Subcutaneous adipose tissue (tissue), 4 donors: ENCODE data around the gene ACTL8. TPM values are rescaled to one million over a fixed set of nuclear protein-coding genes. Genes with fewer than 3 reads are reported as not detected.

Experiments used
- total RNA-seq, 4 donors: library from RNA; depleted of rRNA; stranded (reverse); fragments of >200 nt; gene quantifications; one replicate each; pipeline ENCODE4 v1.1.0, GENCODE V29; 2016
- TF ChIP-seq, protein P1 (sequence below): fragments of 450-650 bp; IDR thresholded peaks from one replicate; pipeline ENCODE4 v1.5.1; 2016; ENCODE audit warnings: low read depth, mild to moderate bottlenecking, control low read depth, antibody characterized with exemption, moderate library complexity

The ACTL8 gene
- total RNA-seq, 4 donors from 2014 or later, result not detected

DNA sequence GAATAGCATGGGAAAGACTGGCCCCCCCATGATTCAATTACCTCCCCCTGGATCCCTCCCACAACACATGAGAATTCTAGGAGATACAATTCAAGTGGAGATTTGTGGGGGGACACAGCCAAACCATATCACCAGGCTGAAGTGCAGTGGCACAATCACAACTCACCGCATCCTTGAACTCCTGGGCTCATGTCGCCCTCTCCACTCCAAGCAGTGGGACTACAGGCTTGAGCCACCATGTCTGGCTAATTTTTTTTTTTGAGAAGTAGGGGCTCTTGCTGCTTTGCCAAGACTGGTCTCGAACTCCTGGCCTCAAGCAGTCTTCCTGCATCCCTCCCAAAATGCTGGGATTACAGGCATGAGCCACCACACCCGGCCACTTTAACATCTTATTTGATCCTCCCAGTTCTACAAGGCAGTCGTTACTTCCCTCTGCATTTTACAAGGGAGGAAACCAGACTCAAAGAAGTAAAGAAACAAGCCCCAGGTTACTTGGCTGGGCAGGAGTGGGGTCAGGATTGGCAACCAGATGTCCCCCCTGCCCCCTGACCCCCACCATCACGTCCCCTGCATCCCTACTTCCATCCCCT is 26.9 kb upstream of the ACTL8 start:
- TF ChIP-seq, protein P1, sequence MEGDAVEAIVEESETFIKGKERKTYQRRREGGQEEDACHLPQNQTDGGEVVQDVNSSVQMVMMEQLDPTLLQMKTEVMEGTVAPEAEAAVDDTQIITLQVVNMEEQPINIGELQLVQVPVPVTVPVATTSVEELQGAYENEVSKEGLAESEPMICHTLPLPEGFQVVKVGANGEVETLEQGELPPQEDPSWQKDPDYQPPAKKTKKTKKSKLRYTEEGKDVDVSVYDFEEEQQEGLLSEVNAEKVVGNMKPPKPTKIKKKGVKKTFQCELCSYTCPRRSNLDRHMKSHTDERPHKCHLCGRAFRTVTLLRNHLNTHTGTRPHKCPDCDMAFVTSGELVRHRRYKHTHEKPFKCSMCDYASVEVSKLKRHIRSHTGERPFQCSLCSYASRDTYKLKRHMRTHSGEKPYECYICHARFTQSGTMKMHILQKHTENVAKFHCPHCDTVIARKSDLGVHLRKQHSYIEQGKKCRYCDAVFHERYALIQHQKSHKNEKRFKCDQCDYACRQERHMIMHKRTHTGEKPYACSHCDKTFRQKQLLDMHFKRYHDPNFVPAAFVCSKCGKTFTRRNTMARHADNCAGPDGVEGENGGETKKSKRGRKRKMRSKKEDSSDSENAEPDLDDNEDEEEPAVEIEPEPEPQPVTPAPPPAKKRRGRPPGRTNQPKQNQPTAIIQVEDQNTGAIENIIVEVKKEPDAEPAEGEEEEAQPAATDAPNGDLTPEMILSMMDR, result no peak

DNA sequence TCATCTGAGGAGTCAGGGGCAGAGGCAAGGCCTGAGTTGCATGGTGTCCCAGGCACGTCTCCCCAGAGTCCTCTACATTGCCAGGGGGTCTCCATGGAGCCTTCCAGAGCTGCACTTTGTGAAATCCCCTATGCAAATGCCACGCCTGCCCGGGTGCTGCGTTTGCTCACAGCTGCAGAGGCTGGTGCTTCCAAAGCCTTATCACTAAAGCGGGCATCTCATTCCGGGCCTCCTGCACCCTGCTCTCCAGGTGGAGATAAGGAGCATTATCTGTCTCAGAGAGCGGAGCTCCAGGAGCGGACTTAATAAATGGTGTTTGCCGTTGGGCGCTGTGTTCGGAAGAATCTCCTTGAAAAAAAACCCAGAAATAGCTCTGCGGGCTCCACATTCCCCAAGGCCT is 25.9 kb upstream of the ACTL8 start:
- TF ChIP-seq, protein P1, result no peak

DNA sequence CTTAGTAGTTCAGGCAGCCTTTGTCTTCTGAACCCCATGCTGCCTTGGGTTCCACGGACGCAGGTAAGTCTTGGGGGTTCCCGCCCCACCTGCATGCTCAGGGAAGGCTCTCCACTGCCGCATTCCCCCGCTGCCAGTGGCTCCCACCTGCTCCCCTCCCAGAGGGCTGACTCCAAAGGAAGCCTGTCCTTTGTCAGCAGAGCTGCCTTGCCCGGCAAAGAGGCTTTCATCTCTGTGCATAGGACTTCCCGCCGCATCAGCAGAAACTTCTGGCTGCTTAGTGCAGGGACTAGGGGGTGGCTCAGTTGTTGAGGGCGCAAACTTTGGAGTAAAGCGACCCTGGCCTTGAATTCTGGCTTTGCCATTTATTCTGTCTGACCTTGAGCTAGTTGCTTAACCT is 25.2 kb upstream of the ACTL8 start:
- TF ChIP-seq, protein P1, result no peak

DNA sequence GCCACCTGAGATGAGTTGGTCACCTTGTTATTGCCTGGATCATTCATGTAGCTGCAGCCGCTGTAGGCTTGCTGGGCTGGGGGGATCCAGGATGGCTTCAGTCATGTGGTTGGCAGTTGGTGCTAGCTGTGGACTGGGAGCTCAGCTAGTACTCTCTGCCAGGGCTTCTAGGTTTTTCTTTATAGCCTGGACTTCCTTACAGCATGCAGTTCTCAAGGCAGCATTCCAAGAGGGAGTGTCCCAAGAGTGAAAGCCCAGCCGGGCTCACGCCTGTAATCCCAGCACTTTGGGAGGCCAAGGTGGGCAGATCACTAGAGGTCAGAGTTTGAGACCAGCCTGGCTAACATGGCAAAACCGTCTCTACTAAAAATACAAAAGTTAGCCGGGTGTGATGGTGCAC is 23.7 kb upstream of the ACTL8 start:
- TF ChIP-seq, protein P1, result no peak

DNA sequence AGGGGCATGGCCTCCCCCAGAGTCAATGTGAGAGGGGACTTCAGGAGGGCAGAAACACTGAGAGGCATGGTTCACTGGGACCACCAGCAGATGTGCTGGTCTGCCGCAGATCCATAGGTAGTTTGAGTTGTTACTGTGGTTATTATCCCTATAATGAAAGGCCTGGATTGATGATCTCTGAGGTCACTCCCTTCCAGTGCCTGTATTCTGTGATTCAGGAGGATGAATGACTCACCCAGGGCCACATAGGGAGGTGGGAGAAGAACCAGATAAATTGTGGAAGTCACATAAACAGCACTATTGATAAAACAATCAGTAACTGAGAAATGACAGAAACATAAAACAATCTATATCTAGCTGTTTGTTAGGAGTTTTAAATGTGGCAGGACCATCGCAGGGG is 22.7 kb upstream of the ACTL8 start:
- TF ChIP-seq, protein P1, result no peak

DNA sequence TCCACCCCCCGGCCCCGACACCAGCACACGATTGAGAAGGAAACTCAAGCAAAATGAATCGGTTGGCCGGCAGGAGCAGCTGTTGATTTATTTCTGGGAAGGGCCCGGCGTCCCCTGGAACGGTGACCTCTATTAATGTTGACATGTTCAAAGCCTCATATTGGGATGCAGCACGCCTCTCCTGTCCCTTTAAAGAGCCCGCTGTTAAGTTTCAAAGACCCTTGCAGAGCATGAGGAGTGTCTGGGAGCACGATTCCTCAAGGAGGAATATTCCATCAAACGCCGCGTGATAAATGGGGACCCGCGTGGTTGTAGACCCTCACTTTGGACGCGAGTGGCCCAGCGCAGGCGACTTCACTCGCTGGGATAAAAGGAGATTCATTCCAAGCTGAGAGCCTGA is 21.5 kb upstream of the ACTL8 start:
- TF ChIP-seq, protein P1, result no peak

DNA sequence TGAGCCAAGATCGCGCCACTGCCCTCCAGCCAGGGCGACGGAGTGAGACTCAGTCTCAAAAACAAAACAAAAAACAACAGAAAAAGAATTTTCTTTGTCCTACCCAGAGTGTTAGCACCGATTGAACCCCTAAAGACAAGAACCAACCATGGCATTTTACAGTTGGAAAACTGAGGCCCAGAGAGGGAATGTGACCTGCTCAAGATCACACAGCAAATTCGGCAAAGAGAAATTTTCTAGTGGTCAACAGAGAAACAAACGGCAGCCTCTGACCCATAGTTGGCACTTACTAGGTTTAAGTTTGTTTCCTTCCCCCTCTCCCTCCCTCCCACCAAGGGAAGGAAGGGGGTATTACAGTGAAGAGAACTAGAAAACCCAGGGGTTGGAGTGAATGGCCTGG is 20.5 kb upstream of the ACTL8 start:
- TF ChIP-seq, protein P1, result no peak

DNA sequence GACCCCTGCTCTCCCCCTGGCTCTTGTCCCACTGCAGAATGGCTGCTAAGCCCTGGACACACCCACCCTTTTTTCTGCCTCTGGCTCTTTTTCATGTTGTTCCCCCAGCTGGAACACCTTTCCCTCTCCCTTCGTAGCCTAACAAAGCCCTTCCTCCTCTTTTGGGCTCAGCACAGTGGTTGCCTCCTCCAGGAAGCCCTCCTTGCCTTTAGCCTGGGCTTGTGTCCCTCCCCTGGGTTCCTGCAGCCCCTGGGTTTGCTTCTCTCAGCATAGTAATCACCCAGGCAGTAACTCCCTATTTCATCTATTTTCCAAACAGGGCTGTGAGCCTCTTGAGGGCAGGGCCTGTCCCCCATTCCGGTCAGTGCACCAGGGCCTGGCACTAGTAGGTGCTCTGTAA is 19.8 kb upstream of the ACTL8 start:
- TF ChIP-seq, protein P1, result no peak
